Activated CD8-positive, alpha-beta memory T cell treated with anti-CD3 and anti-CD28 coated beads, Interleukin-2, amount 50 U/mL, for 48 hours (primary cell): Measurements from ENCODE around the gene XRCC5.

Source experiments
- DNase-seq: peaks from one replicate; pipeline ENCODE4 v3.0.0-alpha.2; 2020

XRCC5 gene

DNA sequence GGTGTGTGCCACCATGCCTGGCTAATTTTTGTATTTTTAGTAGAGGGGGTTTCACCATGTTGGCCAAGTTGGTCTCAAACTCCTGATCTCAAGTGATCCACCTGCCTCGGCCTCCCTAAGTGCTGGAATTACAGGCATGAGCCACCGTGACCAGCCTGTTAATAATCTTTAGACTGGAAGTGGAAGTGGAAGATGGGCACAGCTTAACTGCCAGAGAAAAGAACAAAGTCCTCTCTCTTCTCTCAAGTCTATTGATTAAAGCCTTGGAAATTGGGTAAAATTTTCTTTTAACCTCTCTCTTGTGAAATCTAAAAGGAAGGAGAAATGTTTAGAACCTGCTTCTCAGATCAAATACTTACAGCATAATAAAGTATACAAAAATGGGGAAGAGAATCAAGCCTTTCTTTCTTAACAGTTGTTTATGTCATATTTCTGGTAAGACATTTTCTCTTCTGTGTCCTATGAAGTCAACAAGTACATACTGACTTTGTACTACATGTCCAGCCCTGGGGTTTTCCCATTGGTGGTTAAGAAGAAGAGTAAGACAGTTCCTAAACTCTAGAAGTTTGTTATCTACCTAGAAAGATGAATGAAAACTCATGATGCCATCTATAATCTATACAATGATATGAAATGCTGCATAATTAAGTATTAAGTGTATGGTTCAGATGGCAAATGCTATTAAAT is 22.8 kb upstream of the XRCC5 start:
- DNase-seq, result no peak

DNA sequence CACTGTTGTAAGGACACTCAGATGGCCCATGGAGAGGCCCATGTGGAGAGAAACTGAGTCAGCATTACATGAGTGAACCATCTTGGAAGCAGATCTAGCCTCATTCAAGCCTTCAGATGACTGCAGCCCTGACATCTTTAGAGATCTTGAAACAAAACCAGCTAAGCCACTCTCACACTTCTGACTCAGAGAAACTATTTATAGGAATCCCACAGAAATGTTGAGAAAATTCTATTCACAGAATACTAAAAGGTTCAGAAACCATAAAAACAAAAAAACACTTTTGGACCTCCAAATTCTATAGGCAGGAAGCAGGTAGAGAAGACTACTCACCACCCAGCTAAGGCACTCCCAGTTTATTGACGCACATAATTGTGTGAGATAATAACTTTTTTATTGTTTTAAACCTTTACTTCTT is 18.8 kb upstream of the XRCC5 start:
- no peak for DNase-seq

DNA sequence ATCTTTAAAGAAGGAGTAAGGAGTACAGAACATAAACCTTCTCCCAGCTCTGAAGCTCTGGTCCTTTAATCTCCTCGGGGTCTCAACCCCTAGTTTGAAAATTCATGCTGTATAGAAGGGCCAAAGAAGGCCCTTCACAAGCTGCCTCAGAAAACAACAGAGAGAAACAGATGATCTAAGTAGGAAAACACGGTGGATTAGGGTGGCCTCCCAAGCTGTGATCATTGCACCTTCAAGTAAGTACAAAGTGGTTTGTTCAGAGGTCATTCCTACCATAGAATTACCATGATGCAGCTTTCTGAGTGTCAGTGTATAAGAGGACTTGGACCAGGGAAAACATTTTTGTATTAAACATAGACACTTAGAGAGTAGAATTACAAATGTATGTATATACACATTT is 16.5 kb upstream of the XRCC5 start:
- no peak for DNase-seq

DNA sequence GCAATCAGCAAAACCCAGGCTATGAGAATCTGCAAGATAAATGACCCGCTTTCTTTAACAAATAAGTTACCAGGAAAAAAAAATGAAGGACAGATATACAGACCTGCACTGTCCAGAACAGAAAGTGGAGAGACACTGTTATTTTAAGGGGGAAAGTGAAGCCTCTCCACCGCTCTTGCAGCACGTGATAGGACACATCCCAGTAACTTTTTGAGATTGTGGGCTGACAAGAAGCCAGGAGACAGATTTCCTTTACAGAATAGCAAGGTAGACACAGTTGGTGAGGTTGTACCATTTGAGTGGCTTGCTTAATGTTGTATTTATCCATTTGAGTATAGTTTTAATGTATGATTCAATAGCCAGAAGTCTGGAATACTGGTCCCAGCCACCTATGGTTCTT is 14.4 kb upstream of the XRCC5 start:
- no peak for DNase-seq

- no peak for DNase-seq
These were observed 10.5 kb upstream of the XRCC5 start for GRCh38 chr2:216098421-216099334.

- no peak for DNase-seq
These were observed 8.0 kb upstream of the XRCC5 start for GRCh38 chr2:216101109-216101508.

DNA sequence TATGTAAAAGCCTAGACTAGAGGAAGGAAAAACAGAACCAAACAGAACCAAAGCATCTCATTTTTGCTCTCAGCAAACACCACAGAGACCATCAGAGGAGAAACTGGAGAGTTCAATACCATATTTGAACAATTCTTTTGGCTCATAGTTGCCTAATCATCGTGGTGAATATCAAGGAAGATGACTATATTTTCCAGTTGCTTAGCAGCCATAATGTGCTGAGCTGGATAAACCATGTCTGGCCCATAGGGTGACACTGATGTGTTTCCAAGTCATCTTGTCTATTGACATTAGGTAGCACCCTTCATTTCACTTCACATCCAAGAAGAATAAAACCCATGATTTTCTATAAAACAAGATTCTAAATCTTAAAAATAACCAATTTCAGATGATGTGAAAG is 5.9 kb upstream of the XRCC5 start:
- no peak for DNase-seq

GRCh38 chr2:216104691-216105090 is 4.5 kb upstream of the XRCC5 start:
- no peak for DNase-seq

GRCh38 chr2:216107320-216107719 is 1.8 kb upstream of the XRCC5 start:
- DNase-seq, result no peak

- no peak for DNase-seq
These were observed 1.4 kb upstream of the XRCC5 start for GRCh38 chr2:216107760-216108159.

- no peak for DNase-seq
These were observed 710 bp upstream of the XRCC5 start for GRCh38 chr2:216108310-216108966.

GRCh38 chr2:216109962-216110614 is 940 bp downstream of the XRCC5 start:
- no peak for DNase-seq

DNA sequence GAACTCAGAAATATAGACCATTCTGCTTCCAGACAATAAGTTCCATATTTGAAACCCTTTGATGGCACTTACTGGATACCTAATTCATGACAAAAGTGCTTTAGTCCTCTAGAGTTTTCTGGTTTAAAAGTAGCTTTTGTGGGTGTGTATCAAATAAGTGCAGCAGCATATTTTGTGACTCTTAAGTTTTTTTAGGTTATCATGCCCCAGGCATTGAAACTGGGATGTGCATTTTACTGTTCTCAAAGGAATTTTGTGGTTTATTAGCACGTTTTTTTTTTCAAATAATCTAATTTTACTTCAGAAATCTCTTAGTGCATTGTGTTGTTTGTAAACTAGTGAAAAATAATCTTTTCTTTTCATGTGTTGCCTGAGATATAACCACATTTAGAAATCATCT is 1.5 kb downstream of the XRCC5 start:
- no peak for DNase-seq

GRCh38 chr2:216111122-216111521 is 2.0 kb downstream of the XRCC5 start:
- DNase-seq, result no peak

DNA sequence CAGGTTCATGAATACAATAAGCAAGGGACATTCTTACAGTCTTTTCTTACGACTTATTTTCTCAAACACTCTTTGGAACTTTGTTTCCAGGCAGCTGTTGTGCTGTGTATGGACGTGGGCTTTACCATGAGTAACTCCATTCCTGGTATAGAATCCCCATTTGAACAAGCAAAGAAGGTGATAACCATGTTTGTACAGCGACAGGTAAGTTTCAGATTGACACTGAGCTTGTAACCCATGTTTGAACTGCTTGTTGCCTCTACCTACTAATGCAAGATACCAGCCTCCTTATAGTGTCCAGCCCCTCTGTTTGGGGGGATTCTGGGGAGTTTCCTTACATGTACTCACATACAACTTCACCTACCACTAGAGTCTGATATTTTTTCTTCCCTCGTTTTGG is 3.8 kb downstream of the XRCC5 start:
- DNase-seq, result no peak

GRCh38 chr2:216113572-216113971 is 4.4 kb downstream of the XRCC5 start:
- peak; percentile 63 for DNase-seq

DNA sequence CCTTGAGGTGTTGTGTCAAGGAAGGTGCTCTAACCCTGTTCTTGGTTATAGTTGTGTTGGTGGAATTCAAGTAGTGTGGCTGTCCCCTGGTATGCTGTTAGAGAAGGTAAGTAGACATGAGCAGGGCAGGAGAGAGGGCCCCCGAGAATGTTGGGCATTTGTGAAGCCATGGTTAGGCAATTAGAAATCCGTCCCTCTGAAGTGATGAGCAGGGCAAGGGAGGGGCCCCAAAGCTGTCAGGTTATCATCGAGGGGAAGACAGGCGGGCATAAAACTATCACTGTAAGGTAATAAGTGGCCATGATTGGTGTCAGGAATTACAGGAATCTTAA is 5.2 kb downstream of the XRCC5 start:
- DNase-seq, result peak; percentile 59

GRCh38 chr2:216114714-216115531 is 5.8 kb downstream of the XRCC5 start:
- peak; percentile 98 for DNase-seq

GRCh38 chr2:216116418-216116817 is 7.3 kb downstream of the XRCC5 start:
- DNase-seq, result no peak

GRCh38 chr2:216117561-216118340 is 8.6 kb downstream of the XRCC5 start:
- DNase-seq, result no peak

DNA sequence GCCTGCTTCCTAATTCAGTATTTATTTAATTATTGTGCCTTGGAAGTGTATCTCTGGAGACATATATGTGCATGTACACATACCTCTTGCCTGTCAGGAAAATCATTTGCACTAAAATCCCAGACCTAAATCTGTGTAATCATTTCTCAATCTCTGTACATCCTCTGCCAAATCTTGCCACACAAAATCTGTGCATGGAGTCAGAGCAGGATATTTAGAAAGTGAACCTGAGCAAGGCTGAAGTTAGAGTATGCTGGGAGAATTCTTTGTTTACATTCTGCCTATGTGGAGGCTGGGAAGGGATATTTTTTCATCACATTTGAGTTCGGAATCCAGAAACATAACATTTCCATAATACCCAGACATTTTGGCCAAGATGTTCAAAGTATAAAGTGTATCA is 9.3 kb downstream of the XRCC5 start:
- DNase-seq, result no peak

DNA sequence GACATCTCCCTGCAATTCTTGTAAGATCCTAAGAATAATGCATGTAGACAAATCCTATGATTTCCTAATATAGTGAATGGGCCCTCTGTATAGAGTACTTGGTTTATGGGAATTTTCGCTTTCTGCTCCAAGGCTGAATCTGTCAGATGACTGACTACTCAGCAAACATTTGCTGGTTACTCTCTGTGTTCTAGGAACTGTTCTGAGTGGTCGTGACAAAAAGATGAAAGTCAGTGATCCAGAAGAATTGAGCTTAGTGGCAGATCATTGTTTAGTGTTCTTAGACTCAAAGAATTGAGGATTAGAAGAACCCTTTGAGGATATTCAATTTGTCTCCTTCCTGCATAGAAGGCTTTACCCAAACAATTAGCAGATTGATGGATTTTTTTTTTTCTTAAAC is 10.0 kb downstream of the XRCC5 start:
- DNase-seq, result no peak
